Measurements from ENCODE around the gene STIM1.
A peak's percentile ranks its signal among the peaks of the same experiment; 100 is the strongest.

The STIM1 gene

DNA sequence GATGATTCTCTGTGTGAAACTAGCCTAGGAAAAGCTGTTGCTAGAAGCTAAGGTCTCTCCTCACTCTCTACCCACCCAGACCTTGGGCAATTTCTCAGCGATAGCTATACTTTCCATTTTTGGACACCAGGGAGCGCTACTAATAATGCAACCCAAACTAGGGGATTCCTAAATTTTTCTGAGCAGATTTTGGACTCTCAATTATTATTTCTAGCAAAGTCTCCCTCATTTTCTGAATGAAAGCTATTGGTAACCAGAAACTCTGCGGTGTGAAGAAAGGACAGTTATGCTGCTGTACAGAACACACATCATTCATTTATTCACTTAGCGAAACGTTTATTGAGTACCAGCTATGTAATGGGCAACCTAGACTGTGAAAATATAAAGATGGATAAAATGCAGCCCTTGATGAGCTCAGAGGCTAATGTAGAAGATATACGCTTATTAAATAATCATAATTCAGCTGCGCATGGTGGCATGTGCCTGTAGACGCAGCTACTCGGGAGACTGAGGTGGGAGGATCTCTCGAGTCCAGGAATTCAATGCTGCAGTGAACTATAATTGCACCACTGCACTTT, 6.1 kb upstream of the STIM1 start:
- Histone ChIP-seq H3F3A (ENCODE audit: insufficient read depth, low read length) (no peaks in the 10 kb centered on the region), H4K20me1 (ENCODE audit: insufficient read depth, low read length) (no peaks in the 10 kb centered on the region), H3K4me3 (ENCODE audit: low read depth, low read length, poor library complexity, severe bottlenecking) (no peak overlapping the region), H3K36me3 (ENCODE audit: insufficient read depth, low read length) (no peaks in the 10 kb centered on the region), H3K4me1 (ENCODE audit: insufficient read depth, low read length, severe bottlenecking) (peaks cover 20% of the 10 kb centered on the region), H3K9me3 (ENCODE audit: low read length) (no peaks in the 10 kb centered on the region), H3K79me2 (ENCODE audit: insufficient read depth, low read length) (no peaks in the 10 kb centered on the region), H3K27me3 (ENCODE audit: insufficient read depth, low read length) (no peaks in the 10 kb centered on the region), H2AFZ (ENCODE audit: low read length) (no peak overlapping the region), H3K9ac (ENCODE audit: low read length) (no peak overlapping the region), H3K9me2 (ENCODE audit: low read depth, low read length) (no peaks in the 10 kb centered on the region), H3K27ac (ENCODE audit: low read depth, low read length, poor library complexity, severe bottlenecking) (no peak overlapping the region), H3K4me2 (ENCODE audit: low read length) (no peak overlapping the region)
- TF ChIP-seq, protein P1, sequence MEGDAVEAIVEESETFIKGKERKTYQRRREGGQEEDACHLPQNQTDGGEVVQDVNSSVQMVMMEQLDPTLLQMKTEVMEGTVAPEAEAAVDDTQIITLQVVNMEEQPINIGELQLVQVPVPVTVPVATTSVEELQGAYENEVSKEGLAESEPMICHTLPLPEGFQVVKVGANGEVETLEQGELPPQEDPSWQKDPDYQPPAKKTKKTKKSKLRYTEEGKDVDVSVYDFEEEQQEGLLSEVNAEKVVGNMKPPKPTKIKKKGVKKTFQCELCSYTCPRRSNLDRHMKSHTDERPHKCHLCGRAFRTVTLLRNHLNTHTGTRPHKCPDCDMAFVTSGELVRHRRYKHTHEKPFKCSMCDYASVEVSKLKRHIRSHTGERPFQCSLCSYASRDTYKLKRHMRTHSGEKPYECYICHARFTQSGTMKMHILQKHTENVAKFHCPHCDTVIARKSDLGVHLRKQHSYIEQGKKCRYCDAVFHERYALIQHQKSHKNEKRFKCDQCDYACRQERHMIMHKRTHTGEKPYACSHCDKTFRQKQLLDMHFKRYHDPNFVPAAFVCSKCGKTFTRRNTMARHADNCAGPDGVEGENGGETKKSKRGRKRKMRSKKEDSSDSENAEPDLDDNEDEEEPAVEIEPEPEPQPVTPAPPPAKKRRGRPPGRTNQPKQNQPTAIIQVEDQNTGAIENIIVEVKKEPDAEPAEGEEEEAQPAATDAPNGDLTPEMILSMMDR (IDR thresholded peaks at IDR 0.05; ENCODE audit: low read length) = peak; percentile 88
- no peak for TF ChIP-seq EZH2 (IDR thresholded peaks at IDR 0.05; ENCODE audit: borderline replicate concordance, low read length)

GRCh38 chr11:3853545-3853842, 2.0 kb upstream of the STIM1 start:
- H3K79me2 ChIP-seq (ENCODE audit: insufficient read depth, low read length) = peaks cover 26% of the 10 kb centered on the region
- peak overlapping the region; percentile 64 for H3K9ac ChIP-seq (ENCODE audit: low read length)
- peaks cover 50% of the 10 kb centered on the region for H3K4me1 ChIP-seq (ENCODE audit: insufficient read depth, low read length, severe bottlenecking)
- TF ChIP-seq, protein P1 (IDR thresholded peaks at IDR 0.05; ENCODE audit: low read length) = no peak
- TF ChIP-seq EZH2 (IDR thresholded peaks at IDR 0.05; ENCODE audit: borderline replicate concordance, low read length) = no peak
- H2AFZ ChIP-seq (ENCODE audit: low read length) = no peak overlapping the region
- H3K27me3 ChIP-seq (ENCODE audit: insufficient read depth, low read length) = no peaks in the 10 kb centered on the region
- no peaks in the 10 kb centered on the region for H3K9me2 ChIP-seq (ENCODE audit: low read depth, low read length)
- H3F3A ChIP-seq (ENCODE audit: insufficient read depth, low read length) = no peaks in the 10 kb centered on the region
- no peaks in the 10 kb centered on the region for H4K20me1 ChIP-seq (ENCODE audit: insufficient read depth, low read length)
- H3K4me3 ChIP-seq (ENCODE audit: low read depth, low read length, poor library complexity, severe bottlenecking) = peak overlapping the region; percentile 85
- peak overlapping the region; percentile 96 for H3K27ac ChIP-seq (ENCODE audit: low read depth, low read length, poor library complexity, severe bottlenecking)
- no peaks in the 10 kb centered on the region for H3K9me3 ChIP-seq (ENCODE audit: low read length)
- H3K36me3 ChIP-seq (ENCODE audit: insufficient read depth, low read length) = no peaks in the 10 kb centered on the region
- peak overlapping the region; percentile 57; the same call in 1 of the 2 replicates for H3K4me2 ChIP-seq (ENCODE audit: low read length)

DNA sequence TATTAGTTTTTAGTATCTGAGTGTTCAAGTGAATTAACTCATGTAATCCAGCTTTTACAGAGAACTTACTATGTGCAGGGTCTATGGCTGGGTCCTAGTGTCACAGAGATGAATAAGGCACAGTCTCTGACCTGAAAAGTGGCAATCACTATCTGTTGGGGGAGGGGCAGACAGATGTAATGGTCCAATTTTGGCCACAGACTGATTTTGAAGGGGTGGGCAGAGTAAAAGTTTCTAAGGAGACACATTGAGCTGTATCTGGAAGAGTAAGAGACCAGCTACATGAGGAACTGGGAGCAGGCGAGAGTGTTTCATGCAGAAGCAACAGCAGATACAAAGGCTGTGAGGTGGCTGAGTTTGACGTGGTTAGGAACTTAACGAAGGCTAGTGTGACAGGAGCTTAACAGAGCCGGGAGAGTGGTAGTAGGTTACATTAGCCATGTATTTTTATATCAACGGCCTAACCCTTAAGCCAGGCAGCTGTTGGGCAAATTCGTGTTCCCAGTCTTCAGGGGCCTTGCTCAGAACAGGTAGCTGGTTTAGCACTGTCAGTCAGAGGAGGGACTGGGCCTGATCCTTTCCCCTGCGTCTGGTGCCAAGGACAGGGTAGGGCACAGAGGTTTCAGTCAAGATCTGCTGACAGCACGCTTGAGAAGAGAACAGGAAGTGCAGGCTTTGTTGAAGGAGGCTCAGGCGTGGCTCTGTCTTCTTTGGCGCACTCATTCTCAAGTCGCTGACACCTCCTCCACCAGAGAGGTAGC, 1.4 kb upstream of the STIM1 start:
- TF ChIP-seq EZH2 (IDR thresholded peaks at IDR 0.05; ENCODE audit: borderline replicate concordance, low read length) = no peak
- TF ChIP-seq, protein P1 (IDR thresholded peaks at IDR 0.05; ENCODE audit: low read length) = no peak
- H3K4me1 ChIP-seq (ENCODE audit: insufficient read depth, low read length, severe bottlenecking) = peaks cover 56% of the 10 kb centered on the region
- H2AFZ ChIP-seq (ENCODE audit: low read length) = no peak overlapping the region
- peak overlapping the region; percentile 96 for H3K27ac ChIP-seq (ENCODE audit: low read depth, low read length, poor library complexity, severe bottlenecking)
- no peaks in the 10 kb centered on the region for H3F3A ChIP-seq (ENCODE audit: insufficient read depth, low read length)
- peak overlapping the region; percentile 64 for H3K9ac ChIP-seq (ENCODE audit: low read length)
- H3K36me3 ChIP-seq (ENCODE audit: insufficient read depth, low read length) = no peaks in the 10 kb centered on the region
- peak overlapping the region; percentile 85 for H3K4me3 ChIP-seq (ENCODE audit: low read depth, low read length, poor library complexity, severe bottlenecking)
- H3K9me2 ChIP-seq (ENCODE audit: low read depth, low read length) = no peaks in the 10 kb centered on the region
- no peaks in the 10 kb centered on the region for H3K9me3 ChIP-seq (ENCODE audit: low read length)
- H3K4me2 ChIP-seq (ENCODE audit: low read length) = peak overlapping the region; percentile 57
- H3K79me2 ChIP-seq (ENCODE audit: insufficient read depth, low read length) = peaks cover 32% of the 10 kb centered on the region
- H3K27me3 ChIP-seq (ENCODE audit: insufficient read depth, low read length) = no peaks in the 10 kb centered on the region
- no peaks in the 10 kb centered on the region for H4K20me1 ChIP-seq (ENCODE audit: insufficient read depth, low read length)

Data from OCI-LY1 (cell line).